ENCODE measurements around the gene GNAI3.

Gene GNAI3

GRCh38 chr1:109622137-109622892, 73.9 kb downstream of the GNAI3 start:
- no peak overlapping the region for H3K27ac ChIP-seq (ENCODE audit: low read depth, low read length)
- H3K4me1 ChIP-seq (ENCODE audit: insufficient read depth, low read length), result peaks cover 35% of the 10 kb centered on the region
- H3K27me3 ChIP-seq (ENCODE audit: control insufficient read depth in 1 of 2, insufficient read depth in 2 of 2, low read length in 2 of 2), result no peaks in the 10 kb centered on the region
- H3K4me3 ChIP-seq (ENCODE audit: low read depth in 1 of 2, low read length in 2 of 2), result no peak overlapping the region
- H3K9me3 ChIP-seq (ENCODE audit: low read length), result no peaks in the 10 kb centered on the region
- peaks cover 7% of the 10 kb centered on the region for H3K36me3 ChIP-seq (ENCODE audit: insufficient read depth, low read length)
- no peak overlapping the region for H3K9ac ChIP-seq (ENCODE audit: low read length)

GRCh38 chr1:109622895-109623294, 74.5 kb downstream of the GNAI3 start:
- Histone ChIP-seq H3K9ac (ENCODE audit: low read length) (no peak overlapping the region), H3K36me3 (ENCODE audit: insufficient read depth, low read length) (peaks cover 12% of the 10 kb centered on the region), H3K27ac (ENCODE audit: low read depth, low read length) (no peak overlapping the region), H3K27me3 (ENCODE audit: control insufficient read depth in 1 of 2, insufficient read depth in 2 of 2, low read length in 2 of 2) (no peaks in the 10 kb centered on the region), H3K4me3 (ENCODE audit: low read depth in 1 of 2, low read length in 2 of 2) (no peak overlapping the region), H3K9me3 (ENCODE audit: low read length) (no peaks in the 10 kb centered on the region), H3K4me1 (ENCODE audit: insufficient read depth, low read length) (peaks cover 35% of the 10 kb centered on the region)

- Histone ChIP-seq H3K36me3 (ENCODE audit: insufficient read depth, low read length) (peaks cover 20% of the 10 kb centered on the region), H3K9ac (ENCODE audit: low read length) (no peak overlapping the region), H3K4me3 (ENCODE audit: low read depth in 1 of 2, low read length in 2 of 2) (peak overlapping the region in 1 of 2 donors; percentile 23), H3K4me1 (ENCODE audit: insufficient read depth, low read length) (peaks cover 35% of the 10 kb centered on the region), H3K27me3 (ENCODE audit: control insufficient read depth in 1 of 2, insufficient read depth in 2 of 2, low read length in 2 of 2) (no peaks in the 10 kb centered on the region), H3K9me3 (ENCODE audit: low read length) (no peaks in the 10 kb centered on the region), H3K27ac (ENCODE audit: low read depth, low read length) (peak overlapping the region; percentile 9)
These were observed 75.3 kb downstream of the GNAI3 start for GRCh38 chr1:109623601-109624161.

- Histone ChIP-seq H3K4me1 (ENCODE audit: insufficient read depth, low read length) (peaks cover 31% of the 10 kb centered on the region), H3K27me3 (ENCODE audit: control insufficient read depth in 1 of 2, insufficient read depth in 2 of 2, low read length in 2 of 2) (no peaks in the 10 kb centered on the region), H3K27ac (ENCODE audit: low read depth, low read length) (no peak overlapping the region), H3K9ac (ENCODE audit: low read length) (no peak overlapping the region), H3K4me3 (ENCODE audit: low read depth in 1 of 2, low read length in 2 of 2) (peak overlapping the region in 1 of 2 donors; percentile 23), H3K36me3 (ENCODE audit: insufficient read depth, low read length) (peaks cover 27% of the 10 kb centered on the region), H3K9me3 (ENCODE audit: low read length) (no peaks in the 10 kb centered on the region)
These were observed 76.0 kb downstream of the GNAI3 start for GRCh38 chr1:109624201-109625010.

GRCh38 chr1:109625176-109625575, 76.8 kb downstream of the GNAI3 start:
- H3K9me3 ChIP-seq (ENCODE audit: low read length), result no peaks in the 10 kb centered on the region
- no peak overlapping the region for H3K27ac ChIP-seq (ENCODE audit: low read depth, low read length)
- H3K9ac ChIP-seq (ENCODE audit: low read length), result no peak overlapping the region
- peaks cover 35% of the 10 kb centered on the region for H3K36me3 ChIP-seq (ENCODE audit: insufficient read depth, low read length)
- H3K27me3 ChIP-seq (ENCODE audit: control insufficient read depth in 1 of 2, insufficient read depth in 2 of 2, low read length in 2 of 2), result no peaks in the 10 kb centered on the region
- H3K4me1 ChIP-seq (ENCODE audit: insufficient read depth, low read length), result peaks cover 24% of the 10 kb centered on the region
- no peak overlapping the region for H3K4me3 ChIP-seq (ENCODE audit: low read depth in 1 of 2, low read length in 2 of 2)

- H3K9me3 ChIP-seq (ENCODE audit: low read length), result no peaks in the 10 kb centered on the region
- peaks cover 22% of the 10 kb centered on the region for H3K4me1 ChIP-seq (ENCODE audit: insufficient read depth, low read length)
- H3K36me3 ChIP-seq (ENCODE audit: insufficient read depth, low read length), result peaks cover 37% of the 10 kb centered on the region
- no peak overlapping the region for H3K4me3 ChIP-seq (ENCODE audit: low read depth in 1 of 2, low read length in 2 of 2)
- no peaks in the 10 kb centered on the region for H3K27me3 ChIP-seq (ENCODE audit: control insufficient read depth in 1 of 2, insufficient read depth in 2 of 2, low read length in 2 of 2)
- H3K9ac ChIP-seq (ENCODE audit: low read length), result no peak overlapping the region
- no peak overlapping the region for H3K27ac ChIP-seq (ENCODE audit: low read depth, low read length)
These were observed 77.5 kb downstream of the GNAI3 start for GRCh38 chr1:109625601-109626560.

GRCh38 chr1:109626682-109627408, 78.4 kb downstream of the GNAI3 start:
- peaks cover 43% of the 10 kb centered on the region for H3K36me3 ChIP-seq (ENCODE audit: insufficient read depth, low read length)
- peaks cover 14% of the 10 kb centered on the region for H3K4me1 ChIP-seq (ENCODE audit: insufficient read depth, low read length)

GRCh38 chr1:109627692-109628399, 79.4 kb downstream of the GNAI3 start:
- H3K27me3 ChIP-seq (ENCODE audit: control insufficient read depth in 1 of 2, insufficient read depth in 2 of 2, low read length in 2 of 2), result no peaks in the 10 kb centered on the region
- H3K4me3 ChIP-seq (ENCODE audit: low read depth in 1 of 2, low read length in 2 of 2), result no peak overlapping the region
- no peaks in the 10 kb centered on the region for H3K9me3 ChIP-seq (ENCODE audit: low read length)
- no peak overlapping the region for H3K9ac ChIP-seq (ENCODE audit: low read length)
- H3K36me3 ChIP-seq (ENCODE audit: insufficient read depth, low read length), result peaks cover 43% of the 10 kb centered on the region
- no peak overlapping the region for H3K27ac ChIP-seq (ENCODE audit: low read depth, low read length)
- peaks cover 4% of the 10 kb centered on the region for H3K4me1 ChIP-seq (ENCODE audit: insufficient read depth, low read length)

More at GRCh38 chr1:109626682-109627408, 78.4 kb downstream of the GNAI3 start:
- H3K9ac ChIP-seq (ENCODE audit: low read length), result no peak overlapping the region
- H3K4me3 ChIP-seq (ENCODE audit: low read depth in 1 of 2, low read length in 2 of 2), result no peak overlapping the region
- H3K9me3 ChIP-seq (ENCODE audit: low read length), result no peaks in the 10 kb centered on the region
- H3K27ac ChIP-seq (ENCODE audit: low read depth, low read length), result no peak overlapping the region
- H3K27me3 ChIP-seq (ENCODE audit: control insufficient read depth in 1 of 2, insufficient read depth in 2 of 2, low read length in 2 of 2), result no peaks in the 10 kb centered on the region

GRCh38 chr1:109628540-109629321, 80.3 kb downstream of the GNAI3 start:
- H3K9me3 ChIP-seq (ENCODE audit: low read length), result no peaks in the 10 kb centered on the region
- H3K9ac ChIP-seq (ENCODE audit: low read length), result no peak overlapping the region
- no peaks in the 10 kb centered on the region for H3K4me1 ChIP-seq (ENCODE audit: insufficient read depth, low read length)
- no peaks in the 10 kb centered on the region for H3K27me3 ChIP-seq (ENCODE audit: control insufficient read depth in 1 of 2, insufficient read depth in 2 of 2, low read length in 2 of 2)
- no peak overlapping the region for H3K27ac ChIP-seq (ENCODE audit: low read depth, low read length)
- H3K36me3 ChIP-seq (ENCODE audit: insufficient read depth, low read length), result peaks cover 43% of the 10 kb centered on the region
- H3K4me3 ChIP-seq (ENCODE audit: low read depth in 1 of 2, low read length in 2 of 2), result no peak overlapping the region
